Measurements from ENCODE around the gene PTPRD.

PTPRD gene

GRCh38 chr9:9186086-9186485 lies 1426.7 kb downstream of the PTPRD start:
- Histone ChIP-seq H3K4me2 (ENCODE audit: low read length) (no peak overlapping the region), H3K4me3 (ENCODE audit: low read length) (no peak overlapping the region), H3K4me1 (ENCODE audit: control insufficient read depth, low read length) (no peaks in the 10 kb centered on the region), H3F3A (ENCODE audit: control insufficient read depth, insufficient read depth) (no peaks in the 10 kb centered on the region), H3K27me3 (ENCODE audit: control insufficient read depth, low read length) (no peaks in the 10 kb centered on the region), H3K36me3 (ENCODE audit: control insufficient read depth, low read length) (no peaks in the 10 kb centered on the region), H3K27ac (ENCODE audit: low read depth, low read length) (no peak overlapping the region), H3K79me2 (ENCODE audit: control insufficient read depth, low read length) (no peaks in the 10 kb centered on the region), H3K9me3 (ENCODE audit: control insufficient read depth, insufficient read depth, low read length) (no peaks in the 10 kb centered on the region), H4K20me1 (ENCODE audit: control insufficient read depth, insufficient read depth, low read depth, low read length) (no peaks in the 10 kb centered on the region), H3K9me2 (replicated peaks; ENCODE audit: control insufficient read depth, low read length) (no peaks in the 10 kb centered on the region)
- no peak for TF ChIP-seq EZH2phosphoT487 (IDR thresholded peaks at IDR 0.05; ENCODE audit: borderline replicate concordance, low read length)
- TF ChIP-seq CTCF (IDR thresholded peaks at IDR 0.05; ENCODE audit: low read depth, low read length, poor library complexity, severe bottlenecking), result no peak

GRCh38 chr9:9182431-9182830 lies 1430.4 kb downstream of the PTPRD start:
- Histone ChIP-seq H3K9me3 (ENCODE audit: control insufficient read depth, insufficient read depth, low read length) (no peaks in the 10 kb centered on the region), H4K20me1 (ENCODE audit: control insufficient read depth, insufficient read depth, low read depth, low read length) (no peaks in the 10 kb centered on the region), H3K4me2 (ENCODE audit: low read length) (no peak overlapping the region), H3K9me2 (replicated peaks; ENCODE audit: control insufficient read depth, low read length) (no peaks in the 10 kb centered on the region), H3K36me3 (ENCODE audit: control insufficient read depth, low read length) (no peaks in the 10 kb centered on the region), H3K4me1 (ENCODE audit: control insufficient read depth, low read length) (no peaks in the 10 kb centered on the region), H3K79me2 (ENCODE audit: control insufficient read depth, low read length) (no peaks in the 10 kb centered on the region), H3K27me3 (ENCODE audit: control insufficient read depth, low read length) (no peaks in the 10 kb centered on the region), H3F3A (ENCODE audit: control insufficient read depth, insufficient read depth) (no peaks in the 10 kb centered on the region), H3K4me3 (ENCODE audit: low read length) (no peak overlapping the region), H3K27ac (ENCODE audit: low read depth, low read length) (no peak overlapping the region)
- no peak for TF ChIP-seq EZH2phosphoT487 (IDR thresholded peaks at IDR 0.05; ENCODE audit: borderline replicate concordance, low read length)
- no peak for TF ChIP-seq CTCF (IDR thresholded peaks at IDR 0.05; ENCODE audit: low read depth, low read length, poor library complexity, severe bottlenecking)

- Histone ChIP-seq H3K4me2 (ENCODE audit: low read length) (no peak overlapping the region), H3K9me3 (ENCODE audit: control insufficient read depth, insufficient read depth, low read length) (no peaks in the 10 kb centered on the region), H3F3A (ENCODE audit: control insufficient read depth, insufficient read depth) (no peaks in the 10 kb centered on the region), H3K36me3 (ENCODE audit: control insufficient read depth, low read length) (no peaks in the 10 kb centered on the region), H3K27me3 (ENCODE audit: control insufficient read depth, low read length) (no peaks in the 10 kb centered on the region), H3K4me3 (ENCODE audit: low read length) (no peak overlapping the region), H3K4me1 (ENCODE audit: control insufficient read depth, low read length) (no peaks in the 10 kb centered on the region), H3K79me2 (ENCODE audit: control insufficient read depth, low read length) (no peaks in the 10 kb centered on the region), H3K27ac (ENCODE audit: low read depth, low read length) (no peak overlapping the region), H4K20me1 (ENCODE audit: control insufficient read depth, insufficient read depth, low read depth, low read length) (no peaks in the 10 kb centered on the region), H3K9me2 (replicated peaks; ENCODE audit: control insufficient read depth, low read length) (no peaks in the 10 kb centered on the region)
- TF ChIP-seq EZH2phosphoT487 (IDR thresholded peaks at IDR 0.05; ENCODE audit: borderline replicate concordance, low read length), result no peak
These were observed 1435.7 kb downstream of the PTPRD start for GRCh38 chr9:9177081-9177480.

GRCh38 chr9:9174358-9174757 lies 1438.4 kb downstream of the PTPRD start:
- no peaks in the 10 kb centered on the region for H3K9me3 ChIP-seq (ENCODE audit: control insufficient read depth, insufficient read depth, low read length)

More at GRCh38 chr9:9174358-9174757, 1438.4 kb downstream of the PTPRD start:
- Histone ChIP-seq H3K27ac (ENCODE audit: low read depth, low read length) (no peak overlapping the region), H3K36me3 (ENCODE audit: control insufficient read depth, low read length) (no peaks in the 10 kb centered on the region), H3K27me3 (ENCODE audit: control insufficient read depth, low read length) (no peaks in the 10 kb centered on the region), H3K9me2 (replicated peaks; ENCODE audit: control insufficient read depth, low read length) (no peaks in the 10 kb centered on the region), H3K79me2 (ENCODE audit: control insufficient read depth, low read length) (no peaks in the 10 kb centered on the region), H3K4me1 (ENCODE audit: control insufficient read depth, low read length) (no peaks in the 10 kb centered on the region), H3K4me2 (ENCODE audit: low read length) (no peak overlapping the region), H4K20me1 (ENCODE audit: control insufficient read depth, insufficient read depth, low read depth, low read length) (no peaks in the 10 kb centered on the region), H3F3A (ENCODE audit: control insufficient read depth, insufficient read depth) (no peaks in the 10 kb centered on the region), H3K4me3 (ENCODE audit: low read length) (no peak overlapping the region)
- TF ChIP-seq EZH2phosphoT487 (IDR thresholded peaks at IDR 0.05; ENCODE audit: borderline replicate concordance, low read length) (no peak), CTCF (IDR thresholded peaks at IDR 0.05; ENCODE audit: low read depth, low read length, poor library complexity, severe bottlenecking) (no peak)

Measured in DOHH2 (cell line).